ENCODE data around the gene TLR4. TPM values are rescaled to one million over a fixed set of nuclear protein-coding genes. Genes with fewer than 3 reads are reported as not detected.

The TLR4 gene
- total RNA-seq, 1 donor from 2014 or later = 9.1 TPM

- Mint-ChIP-seq H3K9me3 (ENCODE audit: unreplicated experiment) (no peaks in the 10 kb centered on the region), H3K4me1 (ENCODE audit: low read depth, unreplicated experiment) (no peaks in the 10 kb centered on the region), H3K4me3 (ENCODE audit: unreplicated experiment) (no peak overlapping the region), H3K36me3 (ENCODE audit: low read depth, unreplicated experiment) (no peaks in the 10 kb centered on the region), H3K27me3 (ENCODE audit: low read depth, unreplicated experiment) (no peaks in the 10 kb centered on the region), H3K27ac (ENCODE audit: unreplicated experiment) (no peak overlapping the region)
- H2AFZ ChIP-seq (ENCODE audit: low read depth, low read length) = no peak overlapping the region
- FAIRE-seq = no peak
- H3K9ac ChIP-seq (ENCODE audit: low read length) = no peak overlapping the region
- H4K20me1 ChIP-seq (ENCODE audit: insufficient read depth, low read length) = no peaks in the 10 kb centered on the region
- H3K36me3 ChIP-seq (ENCODE audit: insufficient read depth, low read length) = no peaks in the 10 kb centered on the region
- no peak for TF ChIP-seq EZH2 (IDR thresholded peaks at IDR 0.05; ENCODE audit: insufficient read depth, low read length)
- no peak for TF ChIP-seq CTCF (IDR thresholded peaks at IDR 0.05; ENCODE audit: insufficient read depth, low read depth, low read length)
- H3K9me3 ChIP-seq (ENCODE audit: insufficient read depth, low read depth, low read length) = no peaks in the 10 kb centered on the region
- no peak overlapping the region for H3K4me2 ChIP-seq (ENCODE audit: low read length)
- no peak overlapping the region for H3K27ac ChIP-seq (ENCODE audit: low read depth, low read length)
- no peak overlapping the region for H3K4me3 ChIP-seq (ENCODE audit: insufficient read depth, low read depth, low read length)
- no peaks in the 10 kb centered on the region for H3K4me1 ChIP-seq (ENCODE audit: insufficient read depth, low read length)
- DNase-seq (ENCODE audit: low read depth) = no peak
- H3K79me2 ChIP-seq (ENCODE audit: insufficient read depth, low read length) = no peaks in the 10 kb centered on the region
- H3K27me3 ChIP-seq (ENCODE audit: insufficient read depth, low read length) = no peaks in the 10 kb centered on the region
Observed at GRCh38 chr9:117664419-117664818, 39.8 kb upstream of the TLR4 start.

GRCh38 chr9:117665601-117666385 is 38.4 kb upstream of the TLR4 start:
- H2AFZ ChIP-seq (ENCODE audit: low read depth, low read length) = no peak overlapping the region
- H3K27ac Mint-ChIP-seq (ENCODE audit: unreplicated experiment) = no peak overlapping the region
- FAIRE-seq (no peak), DNase-seq (ENCODE audit: low read depth) (no peak)
- H3K4me2 ChIP-seq (ENCODE audit: low read length) = no peak overlapping the region
- no peak overlapping the region for H3K4me3 Mint-ChIP-seq (ENCODE audit: unreplicated experiment)
- no peaks in the 10 kb centered on the region for H3K36me3 Mint-ChIP-seq (ENCODE audit: low read depth, unreplicated experiment)
- H3K4me3 ChIP-seq (ENCODE audit: insufficient read depth, low read depth, low read length) = no peak overlapping the region
- H3K9me3 ChIP-seq (ENCODE audit: insufficient read depth, low read depth, low read length) = no peaks in the 10 kb centered on the region
- H3K79me2 ChIP-seq (ENCODE audit: insufficient read depth, low read length) = no peaks in the 10 kb centered on the region
- H3K4me1 ChIP-seq (ENCODE audit: insufficient read depth, low read length) = no peaks in the 10 kb centered on the region
- no peaks in the 10 kb centered on the region for H3K9me3 Mint-ChIP-seq (ENCODE audit: unreplicated experiment)
- no peak for TF ChIP-seq EZH2 (IDR thresholded peaks at IDR 0.05; ENCODE audit: insufficient read depth, low read length)
- TF ChIP-seq CTCF (IDR thresholded peaks at IDR 0.05; ENCODE audit: insufficient read depth, low read depth, low read length) = no peak
- H3K27me3 ChIP-seq (ENCODE audit: insufficient read depth, low read length) = no peaks in the 10 kb centered on the region
- H3K4me1 Mint-ChIP-seq (ENCODE audit: low read depth, unreplicated experiment) = no peaks in the 10 kb centered on the region
- no peak overlapping the region for H3K9ac ChIP-seq (ENCODE audit: low read length)
- H4K20me1 ChIP-seq (ENCODE audit: insufficient read depth, low read length) = no peaks in the 10 kb centered on the region
- no peaks in the 10 kb centered on the region for H3K27me3 Mint-ChIP-seq (ENCODE audit: low read depth, unreplicated experiment)
- no peaks in the 10 kb centered on the region for H3K36me3 ChIP-seq (ENCODE audit: insufficient read depth, low read length)
- no peak overlapping the region for H3K27ac ChIP-seq (ENCODE audit: low read depth, low read length)

GRCh38 chr9:117671468-117671867 is 32.7 kb upstream of the TLR4 start:
- H3K9me3 Mint-ChIP-seq (ENCODE audit: unreplicated experiment) = peaks cover 3% of the 10 kb centered on the region
- DNase-seq (ENCODE audit: low read depth) = no peak
- no peaks in the 10 kb centered on the region for H3K27me3 Mint-ChIP-seq (ENCODE audit: low read depth, unreplicated experiment)

More at GRCh38 chr9:117671468-117671867, 32.7 kb upstream of the TLR4 start:
- H3K36me3 ChIP-seq (ENCODE audit: insufficient read depth, low read length) = no peaks in the 10 kb centered on the region
- H4K20me1 ChIP-seq (ENCODE audit: insufficient read depth, low read length) = no peaks in the 10 kb centered on the region
- no peak overlapping the region for H2AFZ ChIP-seq (ENCODE audit: low read depth, low read length)
- Mint-ChIP-seq H3K27ac (ENCODE audit: unreplicated experiment) (no peak overlapping the region), H3K4me1 (ENCODE audit: low read depth, unreplicated experiment) (peaks cover 7% of the 10 kb centered on the region), H3K4me3 (ENCODE audit: unreplicated experiment) (no peak overlapping the region), H3K36me3 (ENCODE audit: low read depth, unreplicated experiment) (no peaks in the 10 kb centered on the region)
- H3K4me2 ChIP-seq (ENCODE audit: low read length) = no peak overlapping the region
- peaks cover 10% of the 10 kb centered on the region for H3K4me1 ChIP-seq (ENCODE audit: insufficient read depth, low read length)
- TF ChIP-seq EZH2 (IDR thresholded peaks at IDR 0.05; ENCODE audit: insufficient read depth, low read length) (no peak), CTCF (IDR thresholded peaks at IDR 0.05; ENCODE audit: insufficient read depth, low read depth, low read length) (no peak)
- H3K9ac ChIP-seq (ENCODE audit: low read length) = no peak overlapping the region
- H3K4me3 ChIP-seq (ENCODE audit: insufficient read depth, low read depth, low read length) = no peak overlapping the region
- no peak overlapping the region for H3K27ac ChIP-seq (ENCODE audit: low read depth, low read length)
- no peak for FAIRE-seq
- H3K27me3 ChIP-seq (ENCODE audit: insufficient read depth, low read length) = no peaks in the 10 kb centered on the region
- H3K9me3 ChIP-seq (ENCODE audit: insufficient read depth, low read depth, low read length) = no peaks in the 10 kb centered on the region
- no peaks in the 10 kb centered on the region for H3K79me2 ChIP-seq (ENCODE audit: insufficient read depth, low read length)
